ENCODE data around the gene STK4. TPM values are rescaled to one million over a fixed set of nuclear protein-coding genes. Genes with fewer than 3 reads are reported as not detected.
A peak's percentile ranks its signal among the peaks of the same experiment; 100 is the strongest.

The STK4 gene
- total RNA-seq, 1 experiment from 2014 or later: 19.5 TPM

- Histone ChIP-seq H3K27me3 (replicated peaks) (no peaks in the 10 kb centered on the region), H3K36me3 (0 out of 2 replicates have a peak, but pooled peaks cover 6% of the 10 kb centered on the region), H3K9me3 (replicated peaks) (no peaks in the 10 kb centered on the region), H3K4me3 (no peak overlapping the region), H3K27ac (no peak overlapping the region), H3K4me1 (replicated peaks) (peaks cover 36% of the 10 kb centered on the region)
- no peak for DNase-seq (ENCODE audit: low read depth in 1 of 2, low spot score in 2 of 2)
Observed at GRCh38 chr20:45032781-45033180, 66.5 kb downstream of the STK4 start.

GRCh38 chr20:45034436-45034835 lies 68.1 kb downstream of the STK4 start:
- DNase-seq (ENCODE audit: low read depth in 1 of 2, low spot score in 2 of 2): no peak
- no peaks in the 10 kb centered on the region for H3K9me3 ChIP-seq (replicated peaks)
- H3K27me3 ChIP-seq (replicated peaks): no peaks in the 10 kb centered on the region
- 0 out of 2 replicates have a peak, but pooled peaks cover 1% of the 10 kb centered on the region for H3K36me3 ChIP-seq
- no peak overlapping the region for H3K4me3 ChIP-seq
- no peak overlapping the region for H3K27ac ChIP-seq
- peaks cover 52% of the 10 kb centered on the region for H3K4me1 ChIP-seq (replicated peaks)

- H3K9me3 ChIP-seq (replicated peaks): no peaks in the 10 kb centered on the region
- H3K27ac ChIP-seq: peak overlapping the region; percentile 87
- H3K4me1 ChIP-seq (replicated peaks): peaks cover 67% of the 10 kb centered on the region
- no peaks in the 10 kb centered on the region for H3K36me3 ChIP-seq
- H3K4me3 ChIP-seq: no peak overlapping the region
- DNase-seq (ENCODE audit: low read depth in 1 of 2, low spot score in 2 of 2): peak; percentile 76 to 78
- no peaks in the 10 kb centered on the region for H3K27me3 ChIP-seq (replicated peaks)
Observed at GRCh38 chr20:45036044-45036755, 69.9 kb downstream of the STK4 start.

GRCh38 chr20:45037050-45037449 lies 70.7 kb downstream of the STK4 start:
- H3K36me3 ChIP-seq: no peaks in the 10 kb centered on the region
- H3K9me3 ChIP-seq (replicated peaks): no peaks in the 10 kb centered on the region
- H3K27me3 ChIP-seq (replicated peaks): no peaks in the 10 kb centered on the region
- H3K4me3 ChIP-seq: no peak overlapping the region
- no peak for DNase-seq (ENCODE audit: low read depth in 1 of 2, low spot score in 2 of 2)
- H3K27ac ChIP-seq: peak overlapping the region; percentile 87
- peaks cover 75% of the 10 kb centered on the region for H3K4me1 ChIP-seq (replicated peaks)

GRCh38 chr20:45037635-45038034 lies 71.3 kb downstream of the STK4 start:
- H3K4me3 ChIP-seq: no peak overlapping the region
- peak overlapping the region; percentile 87 for H3K27ac ChIP-seq
- no peaks in the 10 kb centered on the region for H3K36me3 ChIP-seq
- H3K27me3 ChIP-seq (replicated peaks): no peaks in the 10 kb centered on the region
- DNase-seq (ENCODE audit: low read depth in 1 of 2, low spot score in 2 of 2): no peak
- peaks cover 77% of the 10 kb centered on the region for H3K4me1 ChIP-seq (replicated peaks)
- H3K9me3 ChIP-seq (replicated peaks): no peaks in the 10 kb centered on the region

GRCh38 chr20:45038745-45039474 lies 72.6 kb downstream of the STK4 start:
- H3K9me3 ChIP-seq (replicated peaks): no peaks in the 10 kb centered on the region
- DNase-seq (ENCODE audit: low read depth in 1 of 2, low spot score in 2 of 2): no peak
- H3K4me3 ChIP-seq: no peak overlapping the region
- H3K27me3 ChIP-seq (replicated peaks): no peaks in the 10 kb centered on the region
- H3K27ac ChIP-seq: peak overlapping the region; percentile 87
- no peaks in the 10 kb centered on the region for H3K36me3 ChIP-seq
- peaks cover 79% of the 10 kb centered on the region for H3K4me1 ChIP-seq (replicated peaks)

GRCh38 chr20:45039475-45039820 lies 73.1 kb downstream of the STK4 start:
- H3K4me3 ChIP-seq: no peak overlapping the region
- H3K36me3 ChIP-seq: no peaks in the 10 kb centered on the region
- H3K27ac ChIP-seq: peak overlapping the region; percentile 87
- DNase-seq (ENCODE audit: low read depth in 1 of 2, low spot score in 2 of 2): no peak
- H3K27me3 ChIP-seq (replicated peaks): no peaks in the 10 kb centered on the region
- H3K9me3 ChIP-seq (replicated peaks): no peaks in the 10 kb centered on the region
- peaks cover 84% of the 10 kb centered on the region for H3K4me1 ChIP-seq (replicated peaks)

- no peaks in the 10 kb centered on the region for H3K9me3 ChIP-seq (replicated peaks)
- H3K36me3 ChIP-seq: no peaks in the 10 kb centered on the region
- no peaks in the 10 kb centered on the region for H3K27me3 ChIP-seq (replicated peaks)
- no peak overlapping the region for H3K4me3 ChIP-seq
- H3K4me1 ChIP-seq (replicated peaks): peaks cover 79% of the 10 kb centered on the region
- peak overlapping the region; percentile 31 for H3K27ac ChIP-seq
- DNase-seq (ENCODE audit: low read depth in 1 of 2, low spot score in 2 of 2): peak in 1 of 2 experiments; percentile 52
Observed at GRCh38 chr20:45041464-45042337, 75.4 kb downstream of the STK4 start.

- Histone ChIP-seq H3K9me3 (replicated peaks) (no peaks in the 10 kb centered on the region), H3K36me3 (no peaks in the 10 kb centered on the region), H3K27me3 (replicated peaks) (no peaks in the 10 kb centered on the region), H3K4me3 (no peak overlapping the region), H3K4me1 (replicated peaks) (peaks cover 66% of the 10 kb centered on the region), H3K27ac (no peak overlapping the region; the same call in 1 of the 2 replicates)
- DNase-seq (ENCODE audit: low read depth in 1 of 2, low spot score in 2 of 2): no peak
Observed at GRCh38 chr20:45042978-45043377, 76.7 kb downstream of the STK4 start.

GRCh38 chr20:45044084-45044573 lies 77.8 kb downstream of the STK4 start:
- no peaks in the 10 kb centered on the region for H3K9me3 ChIP-seq (replicated peaks)
- no peaks in the 10 kb centered on the region for H3K36me3 ChIP-seq
- peak overlapping the region; percentile 69 for H3K27ac ChIP-seq
- peaks cover 55% of the 10 kb centered on the region for H3K4me1 ChIP-seq (replicated peaks)
- peak; percentile 54 to 62 for DNase-seq (ENCODE audit: low read depth in 1 of 2, low spot score in 2 of 2)
- no peak overlapping the region for H3K4me3 ChIP-seq
- no peaks in the 10 kb centered on the region for H3K27me3 ChIP-seq (replicated peaks)

GRCh38 chr20:45044601-45045000 lies 78.3 kb downstream of the STK4 start:
- peak overlapping the region; percentile 69 for H3K27ac ChIP-seq
- peaks cover 52% of the 10 kb centered on the region for H3K4me1 ChIP-seq (replicated peaks)

GRCh38 chr20:45047581-45048119 lies 81.3 kb downstream of the STK4 start:
- Histone ChIP-seq H3K27me3 (replicated peaks) (no peaks in the 10 kb centered on the region), H3K4me3 (no peak overlapping the region), H3K9me3 (replicated peaks) (no peaks in the 10 kb centered on the region), H3K27ac (no peak overlapping the region), H3K4me1 (replicated peaks) (peaks cover 34% of the 10 kb centered on the region), H3K36me3 (no peaks in the 10 kb centered on the region)
- no peak for DNase-seq (ENCODE audit: low read depth in 1 of 2, low spot score in 2 of 2)

More at GRCh38 chr20:45044601-45045000, 78.3 kb downstream of the STK4 start:
- Histone ChIP-seq H3K9me3 (replicated peaks) (no peaks in the 10 kb centered on the region), H3K4me3 (no peak overlapping the region), H3K36me3 (no peaks in the 10 kb centered on the region), H3K27me3 (replicated peaks) (no peaks in the 10 kb centered on the region)
- peak in 1 of 2 experiments; percentile 37 for DNase-seq (ENCODE audit: low read depth in 1 of 2, low spot score in 2 of 2)

- H3K4me3 ChIP-seq: no peak overlapping the region
- H3K27ac ChIP-seq: no peak overlapping the region
- no peaks in the 10 kb centered on the region; the same call in 1 of the 2 replicates for H3K27me3 ChIP-seq (replicated peaks)
- H3K36me3 ChIP-seq: peaks cover 4% of the 10 kb centered on the region
- no peaks in the 10 kb centered on the region for H3K9me3 ChIP-seq (replicated peaks)
- H3K4me1 ChIP-seq (replicated peaks): peaks cover 37% of the 10 kb centered on the region
- no peak for DNase-seq (ENCODE audit: low read depth in 1 of 2, low spot score in 2 of 2)
Observed at GRCh38 chr20:45049438-45049837, 83.1 kb downstream of the STK4 start.

Measured in SJSA1 (cell line).